Measurements from ENCODE around the gene WIPF3. TPM values are rescaled to one million over a fixed set of nuclear protein-coding genes. Genes with fewer than 3 reads are reported as not detected.

The WIPF3 gene
- total RNA-seq, 1 donor from 2014 or later, result 4.0 TPM

DNA sequence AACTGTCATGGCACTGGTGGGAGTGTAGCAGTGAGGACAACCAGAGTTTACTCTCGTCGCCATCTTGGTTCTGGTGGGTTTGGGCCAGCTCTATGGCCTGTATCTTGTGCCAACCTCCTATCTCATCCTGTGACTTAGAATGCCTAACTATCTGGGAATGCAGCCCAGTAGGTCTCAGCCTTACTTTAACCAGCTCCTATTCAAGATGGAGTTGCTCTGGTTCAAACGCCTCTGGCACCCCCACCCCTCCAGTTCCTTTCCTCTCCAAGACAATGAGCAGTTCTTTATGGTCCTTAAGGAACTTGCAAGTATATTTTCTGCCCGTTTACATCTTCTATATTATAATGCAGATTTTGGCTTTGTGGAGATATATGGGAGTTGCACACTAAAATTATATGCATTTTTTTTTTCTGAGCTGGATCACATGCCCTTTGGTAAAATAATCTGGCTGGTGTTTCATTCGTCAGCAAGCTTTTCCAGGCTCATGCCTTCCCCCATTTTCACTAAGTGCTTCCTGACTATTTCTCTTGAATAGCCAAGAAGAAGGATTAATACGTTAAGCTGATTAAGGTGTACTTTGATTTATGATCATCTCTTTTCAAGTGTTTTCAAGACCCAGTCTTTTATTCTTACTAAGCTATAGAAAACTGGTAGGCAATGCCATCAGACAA lies 11.2 kb upstream of the WIPF3 start:
- Mint-ChIP-seq H3K27ac (ENCODE audit: unreplicated experiment) (no peak overlapping the region), H3K4me1 (no peaks in the 10 kb centered on the region), H3K4me3 (no peak overlapping the region), H3K36me3 (ENCODE audit: low read depth) (no peaks in the 10 kb centered on the region), H3K9me3 (peaks cover 3% of the 10 kb centered on the region), H3K27me3 (ENCODE audit: low read depth) (no peaks in the 10 kb centered on the region)
- DNase-seq (ENCODE audit: low read depth, low spot score), result no peak
- TF ChIP-seq, protein P1, sequence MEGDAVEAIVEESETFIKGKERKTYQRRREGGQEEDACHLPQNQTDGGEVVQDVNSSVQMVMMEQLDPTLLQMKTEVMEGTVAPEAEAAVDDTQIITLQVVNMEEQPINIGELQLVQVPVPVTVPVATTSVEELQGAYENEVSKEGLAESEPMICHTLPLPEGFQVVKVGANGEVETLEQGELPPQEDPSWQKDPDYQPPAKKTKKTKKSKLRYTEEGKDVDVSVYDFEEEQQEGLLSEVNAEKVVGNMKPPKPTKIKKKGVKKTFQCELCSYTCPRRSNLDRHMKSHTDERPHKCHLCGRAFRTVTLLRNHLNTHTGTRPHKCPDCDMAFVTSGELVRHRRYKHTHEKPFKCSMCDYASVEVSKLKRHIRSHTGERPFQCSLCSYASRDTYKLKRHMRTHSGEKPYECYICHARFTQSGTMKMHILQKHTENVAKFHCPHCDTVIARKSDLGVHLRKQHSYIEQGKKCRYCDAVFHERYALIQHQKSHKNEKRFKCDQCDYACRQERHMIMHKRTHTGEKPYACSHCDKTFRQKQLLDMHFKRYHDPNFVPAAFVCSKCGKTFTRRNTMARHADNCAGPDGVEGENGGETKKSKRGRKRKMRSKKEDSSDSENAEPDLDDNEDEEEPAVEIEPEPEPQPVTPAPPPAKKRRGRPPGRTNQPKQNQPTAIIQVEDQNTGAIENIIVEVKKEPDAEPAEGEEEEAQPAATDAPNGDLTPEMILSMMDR (conservative IDR thresholded peaks at IDR 0.05), result no peak

DNA sequence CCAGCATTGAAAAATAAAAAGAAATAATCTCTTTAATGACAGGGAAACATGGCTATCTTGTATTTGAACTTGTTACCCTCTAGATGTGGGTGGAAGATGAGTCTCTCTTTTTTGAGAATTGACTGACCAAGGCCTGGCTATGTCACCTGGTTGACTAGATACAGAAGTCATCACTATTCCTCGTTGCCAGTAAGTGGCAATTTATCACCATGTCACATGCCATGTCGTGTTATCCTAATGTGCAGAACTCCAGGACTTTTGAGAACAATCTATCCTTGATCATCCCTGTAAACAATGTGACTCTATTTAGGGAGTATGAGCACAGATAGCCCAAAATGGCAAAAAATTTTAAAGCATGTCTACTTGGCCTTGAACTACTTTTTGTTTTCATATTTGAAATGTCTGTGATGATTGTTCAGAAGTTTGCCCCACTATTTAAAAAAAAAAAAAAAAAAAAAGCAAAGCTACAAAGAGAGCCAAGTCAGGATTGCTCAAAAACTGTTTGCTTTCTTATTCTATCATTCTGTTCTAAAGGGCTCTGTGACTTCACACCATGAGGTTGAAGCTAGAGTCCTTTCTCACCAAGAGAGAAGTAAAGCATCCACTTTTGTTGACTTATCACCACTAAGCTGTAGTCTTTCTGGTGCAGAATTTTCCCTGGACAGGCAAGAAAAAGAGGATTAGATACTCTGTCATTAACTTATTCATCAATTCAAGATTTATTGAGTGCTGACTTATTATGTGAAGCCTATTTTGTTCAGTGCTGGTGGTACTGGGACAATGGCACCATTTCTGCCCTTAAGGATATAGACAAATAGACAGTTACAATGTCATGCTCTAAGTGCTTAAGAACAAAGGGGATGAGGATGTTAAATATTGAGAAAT lies 10.4 kb upstream of the WIPF3 start:
- H3K4me1 Mint-ChIP-seq, result no peaks in the 10 kb centered on the region
- H3K36me3 Mint-ChIP-seq (ENCODE audit: low read depth), result no peaks in the 10 kb centered on the region
- no peak overlapping the region for H3K4me3 Mint-ChIP-seq
- TF ChIP-seq, protein P1 (conservative IDR thresholded peaks at IDR 0.05), result no peak
- H3K27ac Mint-ChIP-seq (ENCODE audit: unreplicated experiment), result no peak overlapping the region
- peaks cover under 1% of the 10 kb centered on the region for H3K27me3 Mint-ChIP-seq (ENCODE audit: low read depth)
- H3K9me3 Mint-ChIP-seq, result peaks cover 3% of the 10 kb centered on the region
- DNase-seq (ENCODE audit: low read depth, low spot score), result no peak

DNA sequence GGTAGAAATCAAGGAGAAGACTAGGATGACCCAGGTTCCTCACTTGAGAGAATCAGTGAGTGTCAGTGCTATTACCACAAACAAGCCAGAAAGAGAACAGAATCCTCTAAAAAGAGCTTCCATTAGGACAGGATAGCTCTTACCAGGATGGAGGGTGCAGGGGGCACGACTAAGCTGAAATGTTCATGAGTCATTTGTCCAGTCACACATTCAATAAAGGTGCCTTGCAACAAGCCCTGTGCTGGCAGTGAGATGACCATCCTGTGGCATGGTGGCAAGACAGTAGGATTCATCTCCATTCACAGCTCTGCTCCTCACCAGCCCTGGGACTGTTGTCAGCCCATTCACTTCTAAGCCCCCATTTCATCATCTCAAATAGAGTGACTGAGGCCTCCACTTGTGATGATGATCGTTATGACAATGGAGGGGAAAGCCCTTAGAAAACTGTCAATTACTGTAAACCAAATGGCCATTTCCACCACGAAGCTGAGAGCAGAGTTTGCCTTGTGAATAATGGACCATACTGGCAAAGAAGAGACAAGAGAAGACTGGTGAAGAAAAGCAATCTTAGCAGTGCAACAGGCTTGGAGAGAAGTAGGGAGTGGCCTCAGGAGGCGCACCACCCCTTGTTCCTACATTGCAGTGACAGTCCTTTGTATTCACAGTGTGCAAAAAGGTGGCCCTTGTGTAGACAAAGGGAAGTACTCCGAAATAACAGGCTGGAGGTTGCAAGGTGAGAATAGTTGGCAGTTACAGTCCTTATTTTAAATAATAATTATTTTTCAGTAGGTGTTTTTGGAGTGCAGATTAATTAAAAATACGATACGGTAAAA lies 9.0 kb upstream of the WIPF3 start:
- H3K27me3 Mint-ChIP-seq (ENCODE audit: low read depth), result peaks cover 7% of the 10 kb centered on the region
- no peaks in the 10 kb centered on the region for H3K36me3 Mint-ChIP-seq (ENCODE audit: low read depth)
- peaks cover 3% of the 10 kb centered on the region for H3K9me3 Mint-ChIP-seq
- H3K4me3 Mint-ChIP-seq, result no peak overlapping the region
- H3K4me1 Mint-ChIP-seq, result no peaks in the 10 kb centered on the region
- TF ChIP-seq, protein P1 (conservative IDR thresholded peaks at IDR 0.05), result no peak
- no peak for DNase-seq (ENCODE audit: low read depth, low spot score)
- no peak overlapping the region for H3K27ac Mint-ChIP-seq (ENCODE audit: unreplicated experiment)

DNA sequence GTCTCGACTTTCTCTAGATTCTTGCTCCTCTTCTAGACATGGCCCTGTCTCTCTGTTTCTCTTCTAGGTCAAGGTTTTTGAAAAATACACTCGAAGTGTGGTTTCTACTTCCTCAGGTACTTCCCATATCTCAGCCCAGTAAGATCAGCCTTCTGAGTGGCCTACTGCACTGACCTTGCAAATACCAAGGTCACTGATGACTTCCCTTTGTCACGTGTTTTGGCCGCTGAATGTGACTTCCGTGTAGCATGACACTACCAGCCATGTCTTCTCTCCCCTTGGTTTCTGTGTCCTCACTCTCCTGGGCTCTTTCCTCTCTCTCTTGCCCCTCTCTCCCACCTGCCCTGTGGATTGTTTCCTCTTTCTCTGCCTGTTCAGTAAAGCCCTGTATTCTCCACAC lies 7.9 kb upstream of the WIPF3 start:
- DNase-seq (ENCODE audit: low read depth, low spot score), result no peak
- Mint-ChIP-seq H3K27me3 (ENCODE audit: low read depth) (peaks cover 17% of the 10 kb centered on the region), H3K4me1 (no peaks in the 10 kb centered on the region)

DNA sequence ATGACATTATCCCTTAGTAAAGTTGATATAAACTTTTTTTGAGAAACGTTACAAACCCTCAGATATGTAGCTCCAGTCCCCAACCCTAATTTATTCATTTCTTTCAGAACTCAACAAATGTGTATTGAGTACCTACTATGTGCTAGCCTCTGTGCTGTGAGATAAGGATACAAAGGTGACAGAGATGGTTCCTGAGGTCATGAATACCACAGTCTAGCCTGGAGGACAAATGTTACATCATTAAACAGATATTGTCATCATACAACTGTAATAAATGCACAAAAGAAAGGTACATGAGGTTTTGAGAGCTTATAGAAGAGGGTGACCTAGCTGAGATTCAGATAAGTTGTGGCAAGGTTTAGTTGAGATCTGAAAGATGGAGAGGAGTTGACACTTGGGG lies 4.4 kb upstream of the WIPF3 start:
- H3K4me1 Mint-ChIP-seq, result no peaks in the 10 kb centered on the region
- peaks cover under 1% of the 10 kb centered on the region for H3K9me3 Mint-ChIP-seq
- DNase-seq (ENCODE audit: low read depth, low spot score), result no peak
- peaks cover 41% of the 10 kb centered on the region for H3K27me3 Mint-ChIP-seq (ENCODE audit: low read depth)
- H3K4me3 Mint-ChIP-seq, result no peak overlapping the region
- no peaks in the 10 kb centered on the region for H3K36me3 Mint-ChIP-seq (ENCODE audit: low read depth)
- no peak overlapping the region for H3K27ac Mint-ChIP-seq (ENCODE audit: unreplicated experiment)
- TF ChIP-seq, protein P1 (conservative IDR thresholded peaks at IDR 0.05), result no peak

More for the DNA sequence above, 7.9 kb upstream of the WIPF3 start:
- no peak overlapping the region for H3K4me3 Mint-ChIP-seq
- H3K36me3 Mint-ChIP-seq (ENCODE audit: low read depth), result no peaks in the 10 kb centered on the region
- peaks cover 3% of the 10 kb centered on the region for H3K9me3 Mint-ChIP-seq
- H3K27ac Mint-ChIP-seq (ENCODE audit: unreplicated experiment), result no peak overlapping the region
- TF ChIP-seq, protein P1 (conservative IDR thresholded peaks at IDR 0.05), result no peak
